SIG-M5 treated with dmso at 0.1 percent for 504 hours (cell line): ENCODE data around the gene OVOL1.

Experiments used
- DNase-seq: peaks from one replicate; lab custom pipeline; 2025; ENCODE audit not compliant: unreplicated experiment; lab: John Stamatoyannopoulos, UW

The OVOL1 gene

GRCh38 chr11:65790902-65791650, 4.2 kb downstream of the OVOL1 start:
- no peak for DNase-seq

- peak; percentile 40 for DNase-seq
Observed at GRCh38 chr11:65791719-65792213, 4.9 kb downstream of the OVOL1 start.

- DNase-seq, result no peak
Observed at GRCh38 chr11:65792456-65792855, 5.6 kb downstream of the OVOL1 start.

- DNase-seq, result no peak
Observed at GRCh38 chr11:65793144-65793581, 6.3 kb downstream of the OVOL1 start.

GRCh38 chr11:65793625-65794400, 7.0 kb downstream of the OVOL1 start:
- no peak for DNase-seq

- DNase-seq, result no peak
Observed at GRCh38 chr11:65794570-65795510, 8.0 kb downstream of the OVOL1 start.

- no peak for DNase-seq
Observed at GRCh38 chr11:65796726-65797601, 10.1 kb downstream of the OVOL1 start.

- no peak for DNase-seq
Observed at GRCh38 chr11:65797711-65798110, 10.8 kb downstream of the OVOL1 start.

- no peak for DNase-seq
Observed at GRCh38 chr11:65798882-65799281, 12.0 kb downstream of the OVOL1 start.

GRCh38 chr11:65801153-65801987, 14.5 kb downstream of the OVOL1 start:
- no peak for DNase-seq

- DNase-seq, result peak; percentile 31
Observed at GRCh38 chr11:65802841-65803240, 16.0 kb downstream of the OVOL1 start.

GRCh38 chr11:65803797-65804492, 17.1 kb downstream of the OVOL1 start:
- no peak for DNase-seq

- DNase-seq, result no peak
Observed at GRCh38 chr11:65806979-65807378, 20.1 kb downstream of the OVOL1 start.

- no peak for DNase-seq
Observed at GRCh38 chr11:65808744-65809341, 22.0 kb downstream of the OVOL1 start.

- DNase-seq, result no peak
Observed at GRCh38 chr11:65809496-65809895, 22.6 kb downstream of the OVOL1 start.

GRCh38 chr11:65810046-65810868, 23.4 kb downstream of the OVOL1 start:
- no peak for DNase-seq

- no peak for DNase-seq
Observed at GRCh38 chr11:65811764-65812475, 25.1 kb downstream of the OVOL1 start.
